Activated CD8-positive, alpha-beta memory T cell treated with anti-CD3 and anti-CD28 coated beads, Interleukin-2, amount 50 U/mL, for 24 hours (primary cell): Measurements from ENCODE around the gene DUSP8.
"Not testable (repeated sequence)": the region's sequence is repeated elsewhere in the genome, so short reads cannot be mapped to it uniquely, and the experiment has no call there.

Source experiments
- DNase-seq: peaks from one replicate; pipeline ENCODE4 v3.0.0-alpha.2; 2020; ENCODE audit errors: extremely low read depth

Gene DUSP8

GRCh38 chr11:1572197-1573076 lies at the start of gene DUSP8:
DUSP8 (minus strand) TSS chr11:1572271; CDS start chr11:1565826, 6,445 bp downstream.
- DNase-seq, result peak; percentile 72

GRCh38 chr11:1619449-1619848 lies 47.4 kb upstream of the DUSP8 start:
- DNase-seq, result no peak

- DNase-seq, result no peak
These were observed 46.2 kb upstream of the DUSP8 start for GRCh38 chr11:1618231-1618630.

- DNase-seq, result no peak
These were observed 36.3 kb upstream of the DUSP8 start, which contains the start of gene KRTAP5-3 for GRCh38 chr11:1608363-1608762. KRTAP5-3 (minus strand) TSS chr11:1608463; CDS start chr11:1608385, 78 bp downstream.

GRCh38 chr11:1607901-1608300 lies 35.8 kb upstream of the DUSP8 start:
- not testable (repeated sequence) for DNase-seq

- DNase-seq, result not testable (repeated sequence)
These were observed 35.2 kb upstream of the DUSP8 start for GRCh38 chr11:1607156-1607845.

GRCh38 chr11:1605923-1606322 lies 33.9 kb upstream of the DUSP8 start:
- DNase-seq, result not testable (repeated sequence)

GRCh38 chr11:1604711-1605110 lies 32.6 kb upstream of the DUSP8 start:
- DNase-seq, result no peak

- no peak for DNase-seq
These were observed 32.1 kb upstream of the DUSP8 start for GRCh38 chr11:1604181-1604580.

- DNase-seq, result no peak
These were observed 31.6 kb upstream of the DUSP8 start for GRCh38 chr11:1603629-1604028.

- DNase-seq, result not testable (repeated sequence)
These were observed 29.6 kb upstream of the DUSP8 start for GRCh38 chr11:1601663-1602062.

- no peak for DNase-seq
These were observed 28.6 kb upstream of the DUSP8 start for GRCh38 chr11:1600626-1601025.

GRCh38 chr11:1598816-1599215 lies 26.7 kb upstream of the DUSP8 start:
- no peak for DNase-seq

- DNase-seq, result not testable (repeated sequence)
These were observed 26.3 kb upstream of the DUSP8 start for GRCh38 chr11:1598406-1598805.

- no peak for DNase-seq
These were observed 25.9 kb upstream of the DUSP8 start, which contains the start of gene KRTAP5-2 for GRCh38 chr11:1597994-1598380. KRTAP5-2 (minus strand) TSS chr11:1598294; CDS start chr11:1598250, 44 bp downstream.

- no peak for DNase-seq
These were observed 25.4 kb upstream of the DUSP8 start for GRCh38 chr11:1597331-1597993.

GRCh38 chr11:1596576-1597121 lies 24.6 kb upstream of the DUSP8 start:
- DNase-seq, result not testable (repeated sequence)

- DNase-seq, result not testable (repeated sequence)
These were observed 24.0 kb upstream of the DUSP8 start for GRCh38 chr11:1595994-1596575.

GRCh38 chr11:1592628-1593027 lies 20.6 kb upstream of the DUSP8 start:
- no peak for DNase-seq

- no peak for DNase-seq
These were observed 17.9 kb upstream of the DUSP8 start for GRCh38 chr11:1589996-1590395.

- not testable (repeated sequence) for DNase-seq
These were observed 17.3 kb upstream of the DUSP8 start for GRCh38 chr11:1589191-1589963.
